OCI-LY7 (cell line): ENCODE measurements around the gene PCP2. TPM values are rescaled to one million over a fixed set of nuclear protein-coding genes. Genes with fewer than 3 reads are reported as not detected.

ENCODE experiments used
- BruUV-seq: library from RNA; stranded (reverse); fragments of 400-500 nt; replicated peaks from 2 replicates; lab custom pipeline; 2021; lab: Mats Ljungman, UMichigan
- CTCF ChIA-PET: fragments of 300-600 bp; sonication (Branson Sonifier 250); formaldehyde crosslinking; loops from one replicate; lab custom pipeline; 2022; ENCODE audit warnings: antibody characterized with exemption; ENCODE audit not compliant: unreplicated experiment; lab: Charles Lee
- POLR2A ChIA-PET: fragments of 300-600 bp; sonication (Branson Sonifier 250); formaldehyde crosslinking; loops from one replicate; lab custom pipeline; 2022; ENCODE audit warnings: antibody characterized with exemption; lab: Charles Lee
- DNase-seq: peaks from one replicate; pipeline ENCODE4 v3.0.0-alpha.2; 2015; ENCODE audit warnings: low spot score
- H2AFZ ChIP-seq: fragments of 200-600 bp; sonication (generic), shearing (Covaris generic); 2 replicates; pipeline ENCODE4 v1.6.1; 2014; ENCODE audit warnings: mild to moderate bottlenecking, antibody characterized with exemption, low read length, moderate library complexity
- H3K27ac ChIP-seq: fragments of 200-600 bp; sonication (generic); 2 replicates; pipeline ENCODE4 v1.5.1; 2014; ENCODE audit warnings: mixed run types, low read depth, mild to moderate bottlenecking, moderate library complexity, low read length, inconsistent platforms; ENCODE audit not compliant: poor library complexity, severe bottlenecking
- H3K36me3 ChIP-seq: fragments of 200-600 bp; sonication (generic); 2 replicates; pipeline ENCODE4 v1.6.1; 2014; ENCODE audit warnings: mild to moderate bottlenecking, antibody characterized with exemption, low read length, moderate library complexity, mixed read lengths; ENCODE audit not compliant: insufficient read depth
- H3K4me1 ChIP-seq: fragments of 200-600 bp; sonication (generic); 2 replicates; pipeline ENCODE4 v1.5.1; 2014; ENCODE audit warnings: mild to moderate bottlenecking, low read length; ENCODE audit not compliant: insufficient read depth, poor library complexity, severe bottlenecking
- H3K4me2 ChIP-seq: fragments of 200-600 bp; sonication (generic); 2 replicates; pipeline ENCODE4 v1.6.1; 2014; ENCODE audit warnings: mild to moderate bottlenecking, low read length
- H3K4me3 ChIP-seq: fragments of 200-600 bp; sonication (generic); 2 replicates; pipeline ENCODE4 v1.5.1; 2014; ENCODE audit warnings: mild to moderate bottlenecking, low read depth, low read length; ENCODE audit not compliant: poor library complexity, severe bottlenecking
- H3K79me2 ChIP-seq: fragments of 200-600 bp; sonication (generic); 2 replicates; pipeline ENCODE4 v1.6.1; 2016; ENCODE audit warnings: low read depth, mild to moderate bottlenecking, low read length, moderate library complexity, mixed read lengths; ENCODE audit not compliant: insufficient read depth
- H3K9me2 ChIP-seq: fragments of 200-600 bp; sonication (generic); 2 replicates; pipeline ENCODE4 v1.6.1; 2016; ENCODE audit warnings: mild to moderate bottlenecking, low read length, mixed read lengths; ENCODE audit not compliant: insufficient read depth
- H3K9me3 ChIP-seq: fragments of 200-600 bp; sonication (generic); 2 replicates; pipeline ENCODE4 v1.6.1; 2014; ENCODE audit warnings: mild to moderate bottlenecking, mixed run types, low read length, mixed read lengths
- H4K20me1 ChIP-seq: fragments of 200-600 bp; sonication (generic); 2 replicates; pipeline ENCODE4 v1.6.1; 2014; ENCODE audit warnings: mild to moderate bottlenecking, antibody characterized with exemption, low read length, moderate library complexity, mixed read lengths; ENCODE audit not compliant: insufficient read depth
- CTCF ChIP-seq: fragments of 200-600 bp; sonication (generic); conservative IDR thresholded peaks from 2 replicates; pipeline ENCODE4 v1.5.1; 2014; ENCODE audit warnings: mild to moderate bottlenecking, antibody characterized with exemption, low read length, moderate library complexity, mixed read lengths
- EZH2phosphoT487 ChIP-seq: fragments of 200-600 bp; sonication (generic); IDR thresholded peaks from 2 replicates; pipeline ENCODE4 v1.6.1; 2018; ENCODE audit warnings: low read depth, borderline replicate concordance, mild to moderate bottlenecking, mixed run types, antibody characterized with exemption, low read length, moderate library complexity, mixed read lengths
- intact Hi-C: fragments of 100-400 bp; cut with micrococcal nuclease; formaldehyde crosslinking; loops from one replicate; pipeline ENCODE4 v1.10.0; 2022; ENCODE audit not compliant: unreplicated experiment
- total RNA-seq, 2 experiments: library from RNA; depleted of rRNA in 1 of 2; stranded (reverse); fragments of >200 nt in 1 of 2; shearing (Covaris generic) in 1 of 2; gene quantifications; 2 replicates each; pipeline ENCODE4 v1.2.3, GENCODE V29; 2014 to 2022

Gene PCP2
- total RNA-seq, 2 experiments from 2014 or later, result 0.82 to 2.0 TPM

DNA sequence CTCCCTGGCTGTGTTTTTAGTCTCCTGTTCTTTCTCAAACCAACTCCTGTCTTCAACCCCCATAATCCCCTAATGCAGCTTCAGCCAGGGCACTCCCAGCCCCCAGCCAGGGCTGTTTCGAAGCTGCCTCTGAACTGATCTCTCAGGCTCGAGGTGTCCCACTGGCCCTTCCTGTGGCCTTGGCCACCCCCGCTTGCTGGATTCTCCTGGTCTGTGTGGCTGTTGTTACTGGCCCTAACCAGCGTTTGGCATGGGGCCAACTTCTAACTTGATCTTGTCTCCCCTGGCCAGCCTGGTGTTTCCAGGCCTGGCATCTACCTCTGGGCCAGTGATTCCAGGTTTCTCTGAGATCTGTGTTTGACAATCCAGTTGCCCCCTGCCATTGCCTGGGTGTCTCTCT, 15.2 kb downstream of the PCP2 start:
- POLR2A ChIA-PET, result no interaction called here
- intact Hi-C loops, result no loop called here
- TF ChIP-seq CTCF (no peak), EZH2phosphoT487 (no peak)

GRCh38 chr19:7617735-7618134, 15.8 kb downstream of the PCP2 start:
- Histone ChIP-seq H3K4me2 (no peak overlapping the region), H3K4me1 (no peaks in the 10 kb centered on the region), H2AFZ (no peak overlapping the region), H3K36me3 (peaks cover 22% of the 10 kb centered on the region), H4K20me1 (no peaks in the 10 kb centered on the region), H3K27ac (no peak overlapping the region), H3K79me2 (no peaks in the 10 kb centered on the region), H3K4me3 (no peak overlapping the region), H3K9me3 (no peaks in the 10 kb centered on the region), H3K9me2 (no peaks in the 10 kb centered on the region)
- ChIA-PET POLR2A (no interaction called here), CTCF (interaction anchor here (0.9 kb wide), 1 partner anchor 12 kb away, joined by 3 read pairs; no protein-coding TSS in a partner anchor)
- no peak for DNase-seq
- TF ChIP-seq CTCF (no peak), EZH2phosphoT487 (no peak)
- no TSS peak for BruUV-seq
- intact Hi-C loops, result no loop called here

More for the DNA sequence above, 15.2 kb downstream of the PCP2 start:
- no peaks in the 10 kb centered on the region for H3K9me2 ChIP-seq
- H3K36me3 ChIP-seq, result peaks cover 28% of the 10 kb centered on the region
- no peaks in the 10 kb centered on the region for H3K9me3 ChIP-seq
- H4K20me1 ChIP-seq, result no peaks in the 10 kb centered on the region
- no peak overlapping the region for H3K4me2 ChIP-seq
- no peaks in the 10 kb centered on the region for H3K4me1 ChIP-seq
- no TSS peak for BruUV-seq
- H3K79me2 ChIP-seq, result no peaks in the 10 kb centered on the region
- CTCF ChIA-PET, result interaction anchor here (0.9 kb wide), 1 partner anchor 13 kb away, joined by 3 read pairs; no protein-coding TSS in a partner anchor
- H3K4me3 ChIP-seq, result no peak overlapping the region
- no peak for DNase-seq
- no peak overlapping the region for H2AFZ ChIP-seq
- no peak overlapping the region for H3K27ac ChIP-seq

- Histone ChIP-seq H3K9me2 (no peaks in the 10 kb centered on the region), H2AFZ (no peak overlapping the region), H3K27ac (no peak overlapping the region), H3K36me3 (peaks cover 20% of the 10 kb centered on the region), H3K4me3 (no peak overlapping the region), H3K79me2 (no peaks in the 10 kb centered on the region), H3K9me3 (no peaks in the 10 kb centered on the region), H4K20me1 (no peaks in the 10 kb centered on the region), H3K4me1 (no peaks in the 10 kb centered on the region), H3K4me2 (no peak overlapping the region)
- ChIA-PET CTCF (no interaction called here), POLR2A (no interaction called here)
- DNase-seq, result no peak
- no TSS peak for BruUV-seq
- intact Hi-C loops, result no loop called here
- TF ChIP-seq CTCF (no peak), EZH2phosphoT487 (no peak)
Measured at GRCh38 chr19:7617172-7617571, 16.3 kb downstream of the PCP2 start.
